H1 (cell line): ENCODE results near the gene WDR45. TPM values are rescaled to one million over a fixed set of nuclear protein-coding genes. Genes with fewer than 3 reads are reported as not detected.

Experiments
- CTCF ChIA-PET: fragments of 300-600 bp; sonication (Branson Sonifier 250); formaldehyde crosslinking; loops from one replicate; lab custom pipeline; 2021; ENCODE audit not compliant: partially characterized antibody; lab: Charles Lee
- POLR2A ChIA-PET: fragments of 300-600 bp; sonication (Branson Sonifier 250); formaldehyde crosslinking; loops from one replicate; lab custom pipeline; 2021; ENCODE audit warnings: inconsistent platforms; ENCODE audit not compliant: partially characterized antibody; lab: Charles Lee
- DNase-seq, 2 experiments: peaks; one replicate each; pipeline versions ENCODE4 v3.0.0 to v3.0.0-alpha.2; 2010 to 2022; ENCODE audit warnings: low spot score in 2 of 2, low read depth in 1 of 2, mixed read lengths in 1 of 2
- FAIRE-seq: peaks from 2 replicates; lab custom pipeline; 2011; peaks lifted over from hg19 to GRCh38; lab: Jason Lieb, UNC
- H2AFZ ChIP-seq: 2 replicates; pipeline ENCODE4 v1.8.1; 2012; ENCODE audit warnings: low read length, inconsistent platforms
- H2AK5ac ChIP-seq: 2 replicates; pipeline ENCODE4 v1.6.1; 2013; ENCODE audit warnings: low read depth, low read length
- H2BK120ac ChIP-seq: replicated peaks from 2 replicates; pipeline ENCODE3; 2013; ENCODE audit warnings: low read depth, low read length, inconsistent platforms
- H2BK12ac ChIP-seq: 2 replicates; pipeline ENCODE4 v1.6.1; 2013; ENCODE audit warnings: low read depth, low read length
- H2BK15ac ChIP-seq: 2 replicates; pipeline ENCODE4 v1.6.1; 2013; ENCODE audit warnings: low read length
- H2BK20ac ChIP-seq: 2 replicates; pipeline ENCODE4 v1.6.1; 2013; ENCODE audit warnings: low read length
- H2BK5ac ChIP-seq: 2 replicates; pipeline ENCODE4 v1.6.1; 2013; ENCODE audit warnings: low read depth, low read length
- H3K14ac ChIP-seq: 2 replicates; pipeline ENCODE4 v1.6.1; 2013; ENCODE audit warnings: inconsistent platforms; ENCODE audit not compliant: insufficient read length
- H3K18ac ChIP-seq: 2 replicates; pipeline ENCODE4 v1.6.1; 2013; ENCODE audit warnings: low read length; ENCODE audit errors: extremely low read depth
- H3K23ac ChIP-seq: 2 replicates; pipeline ENCODE4 v1.6.1; 2013; ENCODE audit warnings: inconsistent platforms; ENCODE audit not compliant: insufficient read length
- H3K23me2 ChIP-seq: 2 replicates; pipeline ENCODE4 v1.6.1; 2013; ENCODE audit warnings: low read depth, low read length
- H3K27ac ChIP-seq: 2 replicates; pipeline ENCODE4 v1.6.1; 2011; ENCODE audit warnings: low read depth, low read length, inconsistent platforms
- H3K27me3 ChIP-seq, 4 experiments: replicated peaks in 1 of 4; 1 replicate in 1 of 4; 2 replicates in 3 of 4; pipeline versions ENCODE4 v1.6.1 to v1.8.1; 2011 to 2013; ENCODE audit warnings: low read length in 3 of 4, mild to moderate bottlenecking in 3 of 4, inconsistent platforms in 2 of 4, mixed read lengths in 2 of 4, moderate library complexity in 1 of 4; ENCODE audit not compliant: control insufficient read depth in 3 of 4, insufficient read depth in 3 of 4; ENCODE audit errors: extremely low read depth in 1 of 4
- H3K36me3 ChIP-seq, 4 experiments: 2 replicates each; pipeline versions ENCODE4 v1.6.1 to v1.8.1; 2011 to 2013; ENCODE audit warnings: mild to moderate bottlenecking in 4 of 4, low read length in 3 of 4, moderate library complexity in 2 of 4, control low read depth in 1 of 4, inconsistent platforms in 1 of 4; ENCODE audit not compliant: insufficient read depth in 4 of 4, control insufficient read depth in 2 of 4
- H3K4ac ChIP-seq: replicated peaks from 2 replicates; pipeline ENCODE3; 2013; ENCODE audit warnings: low read length, low read depth, mixed read lengths, inconsistent platforms; ENCODE audit not compliant: insufficient read length
- H3K4me1 ChIP-seq, 4 experiments: replicated peaks in 1 of 4; 1 replicate in 1 of 4; 2 replicates in 3 of 4; pipeline versions ENCODE4 v1.6.1 to v1.8.1; 2011 to 2013; ENCODE audit warnings: low read length in 3 of 4, inconsistent platforms in 2 of 4, mixed read lengths in 1 of 4; ENCODE audit not compliant: insufficient read depth in 4 of 4, control insufficient read depth in 3 of 4
- H3K4me2 ChIP-seq, 2 experiments: 2 replicates each; pipeline versions ENCODE4 v1.6.1 to v1.8.1; 2011 to 2013; ENCODE audit warnings: low read depth in 2 of 2, low read length in 2 of 2, control low read depth in 1 of 2, inconsistent platforms in 1 of 2, mild to moderate bottlenecking in 1 of 2; ENCODE audit not compliant: insufficient read depth in 1 of 2
- H3K4me3 ChIP-seq, 4 experiments: fragments of 200-600, 300-600 bp in 1 of 4; sonication (generic), shearing (Covaris generic), sonication (Bioruptor Twin) in 1 of 4; 2 replicates each; pipeline versions ENCODE4 v1.5.1 to v1.8.1; 2011 to 2016; ENCODE audit warnings: low read length in 4 of 4, low read depth in 3 of 4, control low read depth in 2 of 4, inconsistent platforms in 2 of 4, mild to moderate bottlenecking in 2 of 4, mixed read lengths in 1 of 4, moderate library complexity in 1 of 4; ENCODE audit not compliant: insufficient read depth in 2 of 4; ENCODE audit errors: extremely low read depth in 1 of 4
- H3K56ac ChIP-seq: replicated peaks from 2 replicates; pipeline ENCODE3; 2013; ENCODE audit warnings: low read depth, mild to moderate bottlenecking, mixed read lengths, low read length, inconsistent platforms; ENCODE audit not compliant: insufficient read length
- H3K79me1 ChIP-seq: 2 replicates; pipeline ENCODE4 v1.6.1; 2013; ENCODE audit warnings: low read depth, low read length, control low read depth
- H3K79me2 ChIP-seq, 2 experiments: 2 replicates each; pipeline versions ENCODE4 v1.6.1 to v1.8.1; 2012 to 2013; ENCODE audit warnings: low read length in 2 of 2, mild to moderate bottlenecking in 2 of 2, inconsistent platforms in 1 of 2; ENCODE audit not compliant: insufficient read depth in 2 of 2, control insufficient read depth in 1 of 2
- H3K9ac ChIP-seq, 4 experiments: replicated peaks in 1 of 4; 1 replicate in 1 of 4; 2 replicates in 3 of 4; pipeline versions ENCODE4 v1.6.1 to v1.8.1; 2011 to 2013; ENCODE audit warnings: low read depth in 3 of 4, low read length in 3 of 4, control low read depth in 2 of 4, mild to moderate bottlenecking in 2 of 4, moderate library complexity in 2 of 4, inconsistent platforms in 1 of 4; ENCODE audit errors: extremely low read depth in 1 of 4
- H3K9me3 ChIP-seq, 2 experiments: 2 replicates each; pipeline versions ENCODE4 v1.6.1 to v1.8.1; 2012 to 2013; ENCODE audit warnings: mild to moderate bottlenecking in 2 of 2, moderate library complexity in 2 of 2, control low read depth in 1 of 2, inconsistent platforms in 1 of 2, low read depth in 1 of 2, low read length in 1 of 2, mixed read lengths in 1 of 2; ENCODE audit not compliant: insufficient read depth in 2 of 2
- H4K20me1 ChIP-seq, 2 experiments: replicated peaks in 1 of 2; 2 replicates each; pipeline versions ENCODE3 to v1.8.1; 2011 to 2013; ENCODE audit warnings: inconsistent platforms in 2 of 2, low read length in 2 of 2, mild to moderate bottlenecking in 1 of 2; ENCODE audit not compliant: insufficient read depth in 2 of 2, control insufficient read depth in 1 of 2
- H4K5ac ChIP-seq: 2 replicates; pipeline ENCODE4 v1.6.1; 2013; ENCODE audit warnings: low read length, low read depth, mixed read lengths, inconsistent platforms; ENCODE audit not compliant: insufficient read length
- H4K8ac ChIP-seq: 2 replicates; pipeline ENCODE4 v1.8.0; 2013; ENCODE audit warnings: mild to moderate bottlenecking, moderate library complexity, low read length, inconsistent platforms; ENCODE audit not compliant: insufficient read depth; ENCODE audit errors: extremely low read depth
- H4K91ac ChIP-seq: replicated peaks from 2 replicates; pipeline ENCODE3; 2013; ENCODE audit warnings: low read length, mixed read lengths, inconsistent platforms; ENCODE audit not compliant: insufficient read length
- ASH2L ChIP-seq: fragments of 200-600, 300-600 bp; sonication (generic); IDR thresholded peaks from one replicate; pipeline ENCODE4 v1.7.1; 2017; ENCODE audit warnings: low read length
- CBX5 ChIP-seq: fragments of 300-800, 300-1000 bp; sonication (generic); IDR thresholded peaks from 2 replicates; pipeline ENCODE4 v1.7.1; 2016; ENCODE audit warnings: antibody characterized with exemption, low read length, low read depth
- CEBPB ChIP-seq: IDR thresholded peaks from 2 replicates; pipeline ENCODE4 v1.6.1; 2012; ENCODE audit warnings: low read depth, low read length
- EP300 ChIP-seq, 2 experiments: IDR thresholded peaks; 1 replicate in 1 of 2; 2 replicates in 1 of 2; pipeline ENCODE4 v1.6.1; 2011 to 2012; ENCODE audit warnings: low read depth in 2 of 2, low read length in 2 of 2, mild to moderate bottlenecking in 2 of 2, borderline replicate concordance in 1 of 2, inconsistent platforms in 1 of 2, moderate library complexity in 1 of 2
- EZH2 ChIP-seq: fragments of 200-600 bp; sonication (generic); IDR thresholded peaks from 2 replicates; pipeline ENCODE4 v1.7.1; 2012; ENCODE audit warnings: low read depth, mild to moderate bottlenecking, moderate library complexity, low read length, inconsistent platforms; ENCODE audit not compliant: severe bottlenecking
- GABPA ChIP-seq: IDR thresholded peaks from 2 replicates; pipeline ENCODE4 v1.6.1; 2011; ENCODE audit warnings: mild to moderate bottlenecking, low read length, moderate library complexity, borderline replicate concordance; ENCODE audit not compliant: insufficient read depth
- KDM5A ChIP-seq: fragments of 200-600 bp; IDR thresholded peaks from 2 replicates; pipeline ENCODE4 v1.7.1; 2012; ENCODE audit warnings: mild to moderate bottlenecking, low read length, inconsistent platforms, mixed read lengths
- POLR2A ChIP-seq, 2 experiments: IDR thresholded peaks; 1 replicate in 1 of 2; 2 replicates in 1 of 2; pipeline ENCODE4 v1.6.1; 2011; ENCODE audit warnings: low read depth in 2 of 2, low read length in 2 of 2, mild to moderate bottlenecking in 2 of 2; ENCODE audit errors: control extremely low read depth in 1 of 2
- RBBP5 ChIP-seq: IDR thresholded peaks from 2 replicates; pipeline ENCODE4 v1.7.1; 2012; ENCODE audit warnings: low read depth, mild to moderate bottlenecking, inconsistent platforms, low read length, moderate library complexity, borderline replicate concordance
- RFX5 ChIP-seq: IDR thresholded peaks from 2 replicates; pipeline ENCODE4 v1.6.1; 2011; ENCODE audit warnings: low read depth, low read length, improper control_type of control experiment, borderline replicate concordance
- SIRT6 ChIP-seq: IDR thresholded peaks from one replicate; pipeline ENCODE4 v1.7.1; 2012; ENCODE audit warnings: low read length, inconsistent platforms
- TCF12 ChIP-seq: IDR thresholded peaks from 2 replicates; pipeline ENCODE4 v1.6.1; 2011; ENCODE audit warnings: low read depth, mild to moderate bottlenecking, low read length
- TEAD4 ChIP-seq: IDR thresholded peaks from 2 replicates; pipeline ENCODE4 v1.6.1; 2012; ENCODE audit warnings: low read depth, low read length, inconsistent platforms, mixed read lengths
- WGBS, 2 experiments: shearing (Covaris generic) in 1 of 2; methylation state at CpG; one replicate each; pipeline versions ENCODE4 v1.1.6 to v1.1.7; 2013 to 2015; ENCODE audit warnings: low lambda C conversion rate in 2 of 2, mixed read lengths in 2 of 2, inconsistent platforms in 1 of 2, low coverage in 1 of 2, missing lambda C conversion rate in 1 of 2; ENCODE audit not compliant: insufficient replicate concordance in 2 of 2, insufficient coverage in 1 of 2, insufficient read length in 1 of 2; ENCODE audit errors: extremely low coverage in 1 of 2, missing lambda C conversion rate in 1 of 2; 5-methylcytosine and 5-hydroxymethylcytosine counted together
- polyA plus RNA-seq, 7 experiments: library from polyadenylated mRNA; depleted of rRNA in 3 of 7; stranded (reverse) in 5 of 7; unstranded in 2 of 7; fragments of >200 nt in 5 of 7; fragments of 200-250 nt in 2 of 7; gene quantifications; 1 replicate in 5 of 7; 2 replicates in 1 of 7; 4 replicates in 1 of 7; pipeline versions ENCODE4 v1.2.1 to v1.2.3, GENCODE V29; 2011 to 2013; ENCODE audit warnings: missing spikeins in 2 of 7, mixed read lengths in 2 of 7
- total RNA-seq: library from RNA; stranded (reverse); fragmentation: NEBNext Ultra II Directional; extraction: Animal tissue kit (Norgen Biotek cat#: 25700); gene quantifications from 2 replicates; pipeline ENCODE4 v1.2.1, GENCODE V29; 2021

The WDR45 gene
- total and polyA plus RNA-seq, 2 of the 8 experiments (the other 6 are each of a cell fraction or from before 2014, with no cell fraction given) = 27.9 to 49.7 TPM

DNA sequence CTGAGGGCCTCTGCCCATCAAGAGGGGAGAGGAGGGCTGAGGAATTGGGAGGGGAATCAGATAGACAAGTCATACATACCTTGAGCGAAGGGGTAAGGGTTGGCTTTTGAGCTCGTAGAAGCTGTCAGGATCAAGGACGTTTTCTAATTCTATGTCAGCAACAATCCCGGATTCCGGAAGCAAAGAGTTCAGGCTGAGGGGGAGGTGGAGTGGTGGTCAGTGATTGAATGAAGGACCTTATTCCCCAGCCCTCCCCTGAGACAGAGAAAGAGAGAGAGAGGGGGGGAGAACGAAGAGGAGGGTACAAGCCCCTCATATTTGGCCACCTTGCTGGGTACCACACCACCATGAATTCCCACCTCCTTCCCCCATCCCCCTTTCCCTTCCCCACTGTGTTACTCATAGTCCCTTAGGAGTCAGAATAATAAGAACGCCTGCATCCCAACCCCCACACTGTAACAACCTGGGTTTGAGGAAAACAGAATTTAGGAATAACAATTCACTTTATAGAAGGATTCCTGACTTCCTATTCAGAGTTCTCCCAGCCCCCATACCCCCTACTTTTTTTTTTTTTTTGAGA, 39.2 kb downstream of the WDR45 start:
- H3K79me1 ChIP-seq = no peaks in the 10 kb centered on the region
- H2AK5ac ChIP-seq = 0 out of 2 replicates have a peak overlapping the region, but pooled peaks have one; percentile 75
- H4K8ac ChIP-seq = no peak overlapping the region
- H2BK15ac ChIP-seq = no peak overlapping the region
- POLR2A ChIA-PET = interaction anchor here (0.7 to 3.8 kb wide), 10 partner anchors 10 to 126 kb away, joined by 3 to 24 read pairs (median 4); partner anchors contain the start of genes GRIPAP1 and KCND1
- H3K9ac ChIP-seq = peak overlapping the region in 2 of 4 experiments; percentile 38 to 56; a peak in 3 of 7 replicates
- peaks cover 2% of the 10 kb centered on the region; the same call in 1 of the 2 replicates for H3K23me2 ChIP-seq
- peaks cover 6 to 13% (median 7%) of the 10 kb centered on the region in 4 experiments for H3K4me1 ChIP-seq
- peak overlapping the region; percentile 17 for H3K56ac ChIP-seq
- H3K4ac ChIP-seq = no peak overlapping the region
- 0% methylated on average over 4 of the region's 7 CpGs; no CpG with 5 or more reads in 1 of the 2 experiments for WGBS, 2 experiments
- H3K27ac ChIP-seq = peak overlapping the region; percentile 87; the same call in 1 of the 2 replicates
- H3K36me3 ChIP-seq = peaks cover 9 to 36% (median 22%) of the 10 kb centered on the region in 4 experiments; a peak in 6 of 8 replicates
- no peak for FAIRE-seq
- peak overlapping the region; percentile 40 for H2BK5ac ChIP-seq
- DNase-seq = no peak
- peak overlapping the region; percentile 19 for H4K91ac ChIP-seq
- H3K4me2 ChIP-seq = peak overlapping the region; percentile 67
- H3K4me3 ChIP-seq = peak overlapping the region; percentile 24 to 95 (median 62); a peak in 6 of 8 replicates
- no peaks in the 10 kb centered on the region for H3K9me3 ChIP-seq
- H2BK20ac ChIP-seq = no peak overlapping the region
- no peak overlapping the region for H3K23ac ChIP-seq
- no peaks in the 10 kb centered on the region for H4K20me1 ChIP-seq
- no peak overlapping the region for H2AFZ ChIP-seq
- H3K14ac ChIP-seq = no peak overlapping the region
- H3K79me2 ChIP-seq = peaks cover 9 to 34% of the 10 kb centered on the region in 2 experiments; a peak in 3 of 4 replicates
- H4K5ac ChIP-seq = peak overlapping the region; percentile 40
- CTCF ChIA-PET = interaction anchor here (0.8 to 2.0 kb wide), 4 partner anchors 19 to 102 kb away, joined by 3 to 6 read pairs (median 4); partner anchors contain the start of gene KCND1
- H3K27me3 ChIP-seq = no peaks in the 10 kb centered on the region
- peak overlapping the region; percentile 48; the same call in 1 of the 2 replicates for H3K18ac ChIP-seq
- H2BK12ac ChIP-seq = peak overlapping the region; percentile 63
- H2BK120ac ChIP-seq = no peak overlapping the region
- no peak for TF ChIP-seq EP300 (IDR thresholded peaks at IDR 0.05; ENCODE audit: borderline replicate concordance in 1 of 2, low read depth in 2 of 2, low read length in 2 of 2)
- no peak for TF ChIP-seq CEBPB
- TF ChIP-seq RBBP5 = no peak
- TF ChIP-seq EZH2 = no peak
- TF ChIP-seq SIRT6 = no peak
- TF ChIP-seq GABPA = no peak
- no peak for TF ChIP-seq TEAD4
- TF ChIP-seq POLR2A (IDR thresholded peaks at IDR 0.05; ENCODE audit: control extremely low read depth in 1 of 2, low read depth in 2 of 2, low read length in 2 of 2) = 0 out of 3 replicates have a peak, but pooled peaks of 1 of the 2 experiments have one; percentile 38
- no peak for TF ChIP-seq RFX5
- TF ChIP-seq ASH2L = peak; percentile 21
- no peak for TF ChIP-seq KDM5A
- TF ChIP-seq CBX5 = no peak
- no peak for TF ChIP-seq TCF12
